Mesenchymal stem cell (in vitro differentiated cells and primary cell): ENCODE data around the gene DNAJC24.

ENCODE experiments used
- DNase-seq: peaks from one replicate; pipeline ENCODE4 v3.0.0-alpha.2; 2013
- H2AFZ ChIP-seq: one replicate; pipeline ENCODE4 v1.6.1; 2013; ENCODE audit warnings: low read depth, mild to moderate bottlenecking, control low read depth, inconsistent platforms, low read length, moderate library complexity
- H2AK5ac ChIP-seq: 2 replicates; pipeline ENCODE4 v1.6.1; 2013; ENCODE audit warnings: low read length, moderate library complexity, mild to moderate bottlenecking, inconsistent platforms; ENCODE audit not compliant: severe bottlenecking
- H2BK120ac ChIP-seq: one replicate; pipeline ENCODE4 v1.6.1; 2013; ENCODE audit warnings: low read depth, mild to moderate bottlenecking, inconsistent platforms, low read length, moderate library complexity
- H2BK12ac ChIP-seq, 2 experiments: one replicate each; pipeline ENCODE4 v1.6.1; 2013; ENCODE audit warnings: inconsistent platforms in 2 of 2, low read length in 2 of 2, mild to moderate bottlenecking in 2 of 2, moderate library complexity in 2 of 2, control low read depth in 1 of 2
- H2BK15ac ChIP-seq: one replicate; pipeline ENCODE4 v1.6.1; 2013; ENCODE audit warnings: mild to moderate bottlenecking, low read depth, inconsistent platforms; ENCODE audit not compliant: poor library complexity, severe bottlenecking
- H2BK5ac ChIP-seq: 2 replicates; pipeline ENCODE4 v1.6.1; 2013; ENCODE audit warnings: low read depth, mild to moderate bottlenecking, low read length, control low read depth, inconsistent platforms; ENCODE audit not compliant: poor library complexity, severe bottlenecking
- H3K14ac ChIP-seq, 2 experiments: one replicate each; pipeline ENCODE4 v1.6.1; 2013; ENCODE audit warnings: inconsistent platforms in 2 of 2, low read length in 2 of 2, control low read depth in 1 of 2, mild to moderate bottlenecking in 1 of 2, moderate library complexity in 1 of 2
- H3K18ac ChIP-seq, 2 experiments: one replicate each; pipeline ENCODE4 v1.6.1; 2013; ENCODE audit warnings: inconsistent platforms in 2 of 2, low read length in 2 of 2, control low read depth in 1 of 2, low read depth in 1 of 2, mild to moderate bottlenecking in 1 of 2
- H3K23ac ChIP-seq, 2 experiments: one replicate each; pipeline ENCODE4 v1.6.1; 2013; ENCODE audit warnings: inconsistent platforms in 2 of 2, low read length in 2 of 2, mild to moderate bottlenecking in 2 of 2, moderate library complexity in 2 of 2, control low read depth in 1 of 2
- H3K27ac ChIP-seq: 2 replicates; pipeline ENCODE4 v1.5.1; 2013; ENCODE audit warnings: mild to moderate bottlenecking, moderate library complexity, low read length, control low read depth, inconsistent platforms; ENCODE audit not compliant: poor library complexity, severe bottlenecking
- H3K27me3 ChIP-seq, 2 experiments: 2 replicates each; pipeline versions ENCODE4 v1.6.1 to v1.7.0; 2013; ENCODE audit warnings: low read length in 2 of 2, mild to moderate bottlenecking in 2 of 2, moderate library complexity in 2 of 2, control low read depth in 1 of 2, inconsistent platforms in 1 of 2; ENCODE audit not compliant: control insufficient read depth in 1 of 2, insufficient read depth in 1 of 2
- H3K36me3 ChIP-seq, 2 experiments: 2 replicates each; pipeline versions ENCODE4 v1.6.1 to v1.7.0; 2013; ENCODE audit warnings: low read length in 2 of 2, control low read depth in 1 of 2, inconsistent platforms in 1 of 2, low read depth in 1 of 2, mild to moderate bottlenecking in 1 of 2; ENCODE audit not compliant: insufficient read depth in 2 of 2, control insufficient read depth in 1 of 2
- H3K4ac ChIP-seq, 2 experiments: one replicate each; pipeline ENCODE4 v1.6.1; 2013; ENCODE audit warnings: inconsistent platforms in 2 of 2, low read length in 2 of 2, mild to moderate bottlenecking in 2 of 2, moderate library complexity in 2 of 2, control low read depth in 1 of 2, low read depth in 1 of 2
- H3K4me1 ChIP-seq: 2 replicates; pipeline ENCODE4 v1.6.1; 2013; ENCODE audit warnings: low read depth, low read length, control low read depth; ENCODE audit not compliant: control insufficient read depth, insufficient read depth
- H3K4me2 ChIP-seq: 2 replicates; pipeline ENCODE4 v1.6.1; 2013; ENCODE audit warnings: low read length, mild to moderate bottlenecking, inconsistent platforms; ENCODE audit not compliant: poor library complexity, severe bottlenecking
- H3K4me3 ChIP-seq, 2 experiments: 2 replicates each; pipeline versions ENCODE4 v1.5.1 to v1.7.0; 2013; ENCODE audit warnings: low read length in 2 of 2, mild to moderate bottlenecking in 2 of 2, control low read depth in 1 of 2, low read depth in 1 of 2; ENCODE audit not compliant: insufficient read depth in 1 of 2
- H3K79me1 ChIP-seq: replicated peaks from 2 replicates; pipeline ENCODE4 v1.6.1; 2013; ENCODE audit warnings: mild to moderate bottlenecking, control low read depth, low read length, inconsistent platforms; ENCODE audit not compliant: poor library complexity, severe bottlenecking
- H3K9ac ChIP-seq: 2 replicates; pipeline ENCODE4 v1.7.0; 2013; ENCODE audit warnings: mild to moderate bottlenecking, low read length, moderate library complexity
- H3K9me3 ChIP-seq: 2 replicates; pipeline ENCODE4 v1.7.0; 2013; ENCODE audit warnings: mild to moderate bottlenecking, low read length; ENCODE audit not compliant: control insufficient read depth
- H4K8ac ChIP-seq: one replicate; pipeline ENCODE4 v1.6.1; 2013; ENCODE audit warnings: inconsistent platforms, mild to moderate bottlenecking, low read length, moderate library complexity
- H4K91ac ChIP-seq: one replicate; pipeline ENCODE4 v1.6.1; 2013; ENCODE audit warnings: mild to moderate bottlenecking, low read length, inconsistent platforms
- WGBS: methylation state at CpG from one replicate; pipeline ENCODE4 v1.1.7; 2013; ENCODE audit warnings: mixed read lengths; 5-methylcytosine and 5-hydroxymethylcytosine counted together

Gene DNAJC24

GRCh38 chr11:31417816-31418215 lies 48.2 kb downstream of the DNAJC24 start:
- H4K91ac ChIP-seq, result no peak overlapping the region
- no CpG with 5 or more reads among the region's 2 CpGs for WGBS
- H3K23ac ChIP-seq, result no peak overlapping the region
- H3K14ac ChIP-seq, result no peak overlapping the region
- no peak overlapping the region for H3K4me2 ChIP-seq
- H3K9ac ChIP-seq, result no peak overlapping the region
- no peak overlapping the region for H2BK5ac ChIP-seq
- H3K79me1 ChIP-seq, result peaks cover 1% of the 10 kb centered on the region
- H3K4me3 ChIP-seq, result no peak overlapping the region
- peaks cover 0 to 10% of the 10 kb centered on the region in 2 experiments for H3K36me3 ChIP-seq
- no peak overlapping the region for H2BK120ac ChIP-seq
- no peak for DNase-seq
- H3K4me1 ChIP-seq, result no peaks in the 10 kb centered on the region
- no peak overlapping the region for H3K27ac ChIP-seq
- no peaks in the 10 kb centered on the region for H3K9me3 ChIP-seq
- no peak overlapping the region for H3K18ac ChIP-seq
- H4K8ac ChIP-seq, result no peak overlapping the region
- H2BK12ac ChIP-seq, result no peak overlapping the region
- no peak overlapping the region for H2AK5ac ChIP-seq
- no peak overlapping the region for H2BK15ac ChIP-seq
- no peak overlapping the region for H2AFZ ChIP-seq
- no peak overlapping the region for H3K4ac ChIP-seq
- no peaks in the 10 kb centered on the region for H3K27me3 ChIP-seq

- Histone ChIP-seq H2BK120ac (no peak overlapping the region), H2BK15ac (no peak overlapping the region), H3K36me3 (peaks cover 0 to 10% of the 10 kb centered on the region in 2 experiments), H2AFZ (no peak overlapping the region), H3K4me2 (no peak overlapping the region), H3K4me3 (no peak overlapping the region), H3K23ac (no peak overlapping the region), H3K27me3 (no peaks in the 10 kb centered on the region), H3K27ac (no peak overlapping the region), H4K8ac (no peak overlapping the region), H3K9ac (no peak overlapping the region), H2BK5ac (no peak overlapping the region), H3K4ac (no peak overlapping the region), H3K4me1 (no peaks in the 10 kb centered on the region), H2BK12ac (no peak overlapping the region), H3K9me3 (no peaks in the 10 kb centered on the region), H3K79me1 (peaks cover 1% of the 10 kb centered on the region), H3K14ac (no peak overlapping the region), H4K91ac (no peak overlapping the region), H3K18ac (no peak overlapping the region), H2AK5ac (no peak overlapping the region)
- 86% methylated on average over 2 of the region's 3 CpGs for WGBS
- DNase-seq, result no peak
Measured at GRCh38 chr11:31419138-31419537, 49.5 kb downstream of the DNAJC24 start.

- Histone ChIP-seq H2AK5ac (no peak overlapping the region), H2BK15ac (no peak overlapping the region), H3K18ac (no peak overlapping the region), H3K27ac (no peak overlapping the region), H2BK12ac (no peak overlapping the region), H3K23ac (no peak overlapping the region), H3K79me1 (peaks cover 1% of the 10 kb centered on the region), H2BK5ac (no peak overlapping the region), H3K4me1 (no peaks in the 10 kb centered on the region), H2AFZ (no peak overlapping the region), H3K9ac (no peak overlapping the region), H3K9me3 (no peaks in the 10 kb centered on the region), H2BK120ac (no peak overlapping the region), H3K4me3 (no peak overlapping the region), H3K27me3 (no peaks in the 10 kb centered on the region), H3K36me3 (peaks cover 0 to 5% of the 10 kb centered on the region in 2 experiments), H4K8ac (no peak overlapping the region), H3K14ac (no peak overlapping the region), H3K4ac (no peak overlapping the region), H4K91ac (no peak overlapping the region), H3K4me2 (no peak overlapping the region)
- 89% methylated on average over 1 of the region's 1 CpG for WGBS
- DNase-seq, result no peak
Measured at GRCh38 chr11:31419669-31420068, 50.0 kb downstream of the DNAJC24 start.

GRCh38 chr11:31421820-31422219 lies 52.2 kb downstream of the DNAJC24 start:
- no peaks in the 10 kb centered on the region for H3K27me3 ChIP-seq
- no peaks in the 10 kb centered on the region for H3K4me1 ChIP-seq
- no peak overlapping the region for H2BK120ac ChIP-seq
- H4K8ac ChIP-seq, result no peak overlapping the region
- no peak overlapping the region for H3K4me2 ChIP-seq
- no peak for DNase-seq
- no peak overlapping the region for H3K18ac ChIP-seq
- H3K23ac ChIP-seq, result no peak overlapping the region
- no peak overlapping the region for H2AFZ ChIP-seq
- H2BK5ac ChIP-seq, result no peak overlapping the region
- H3K79me1 ChIP-seq, result no peaks in the 10 kb centered on the region
- H2BK15ac ChIP-seq, result no peak overlapping the region
- no peaks in the 10 kb centered on the region for H3K9me3 ChIP-seq
- H3K14ac ChIP-seq, result no peak overlapping the region
- no peak overlapping the region for H2AK5ac ChIP-seq
- H3K27ac ChIP-seq, result no peak overlapping the region
- no peaks in the 10 kb centered on the region for H3K36me3 ChIP-seq
- H2BK12ac ChIP-seq, result no peak overlapping the region
- no peak overlapping the region for H4K91ac ChIP-seq
- 89% methylated on average over 1 of the region's 2 CpGs for WGBS
- H3K4me3 ChIP-seq, result no peak overlapping the region
- no peak overlapping the region for H3K9ac ChIP-seq
- H3K4ac ChIP-seq, result no peak overlapping the region
